Loucy (cell line): ENCODE measurements around the gene MMRN2.

Experiments
- EZH2phosphoT487 ChIP-seq: fragments of 200-600 bp; IDR thresholded peaks from 2 replicates; pipeline ENCODE4 v1.6.1; 2018; ENCODE audit warnings: antibody characterized with exemption, mild to moderate bottlenecking, moderate library complexity, borderline replicate concordance
- TF ChIP-seq, protein P1 (sequence below): fragments of 200-600 bp; sonication (generic); conservative IDR thresholded peaks from 2 replicates; pipeline ENCODE4 v1.5.1; 2014; ENCODE audit warnings: mild to moderate bottlenecking, antibody characterized with exemption, low read length

DNA sequence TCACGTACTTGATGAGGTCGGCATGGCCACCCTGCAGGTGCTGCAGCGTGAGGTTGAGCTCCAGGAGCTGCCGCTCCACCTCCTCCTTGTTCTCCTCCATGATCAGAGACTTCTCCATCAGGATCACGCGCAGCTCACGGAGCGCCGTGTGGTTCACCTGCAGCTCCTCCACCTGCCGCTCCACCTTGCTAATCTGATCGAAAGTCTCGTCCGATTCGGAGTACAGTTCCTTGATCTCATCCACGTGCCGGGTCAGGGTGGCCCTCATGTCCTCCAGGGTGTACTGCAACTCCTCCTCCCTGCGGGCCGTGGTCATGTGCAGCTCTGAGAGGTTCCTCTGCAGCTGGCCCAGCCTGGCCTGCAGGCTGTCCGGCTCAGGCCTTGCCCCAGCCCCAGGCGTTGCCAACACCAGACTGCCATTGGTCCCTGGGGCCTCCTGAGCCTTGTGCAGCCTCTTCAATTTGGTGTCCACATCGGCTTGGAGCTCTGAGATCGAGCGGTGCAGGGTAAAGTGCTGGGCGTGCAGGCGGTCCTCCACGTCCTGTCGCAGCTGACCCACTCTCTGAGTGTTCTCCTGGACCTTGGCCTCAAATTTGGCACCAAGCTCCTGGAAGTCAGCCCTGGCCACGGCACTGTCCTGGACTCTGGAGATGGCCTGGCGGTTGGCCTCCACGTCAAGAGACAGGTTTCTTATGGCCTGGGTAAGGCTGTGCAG is 13.9 kb downstream of the MMRN2 start:
- TF ChIP-seq, protein P1, sequence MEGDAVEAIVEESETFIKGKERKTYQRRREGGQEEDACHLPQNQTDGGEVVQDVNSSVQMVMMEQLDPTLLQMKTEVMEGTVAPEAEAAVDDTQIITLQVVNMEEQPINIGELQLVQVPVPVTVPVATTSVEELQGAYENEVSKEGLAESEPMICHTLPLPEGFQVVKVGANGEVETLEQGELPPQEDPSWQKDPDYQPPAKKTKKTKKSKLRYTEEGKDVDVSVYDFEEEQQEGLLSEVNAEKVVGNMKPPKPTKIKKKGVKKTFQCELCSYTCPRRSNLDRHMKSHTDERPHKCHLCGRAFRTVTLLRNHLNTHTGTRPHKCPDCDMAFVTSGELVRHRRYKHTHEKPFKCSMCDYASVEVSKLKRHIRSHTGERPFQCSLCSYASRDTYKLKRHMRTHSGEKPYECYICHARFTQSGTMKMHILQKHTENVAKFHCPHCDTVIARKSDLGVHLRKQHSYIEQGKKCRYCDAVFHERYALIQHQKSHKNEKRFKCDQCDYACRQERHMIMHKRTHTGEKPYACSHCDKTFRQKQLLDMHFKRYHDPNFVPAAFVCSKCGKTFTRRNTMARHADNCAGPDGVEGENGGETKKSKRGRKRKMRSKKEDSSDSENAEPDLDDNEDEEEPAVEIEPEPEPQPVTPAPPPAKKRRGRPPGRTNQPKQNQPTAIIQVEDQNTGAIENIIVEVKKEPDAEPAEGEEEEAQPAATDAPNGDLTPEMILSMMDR, result no peak
- TF ChIP-seq EZH2phosphoT487, result no peak
